T-helper 2 cell (primary cell): ENCODE measurements around the gene SFSWAP.

ENCODE experiments used
- DNase-seq, 5 experiments: peaks; one replicate each; pipeline versions ENCODE4 v3.0.0 to v3.0.0-alpha.2; 2012 to 2022

SFSWAP gene

DNA sequence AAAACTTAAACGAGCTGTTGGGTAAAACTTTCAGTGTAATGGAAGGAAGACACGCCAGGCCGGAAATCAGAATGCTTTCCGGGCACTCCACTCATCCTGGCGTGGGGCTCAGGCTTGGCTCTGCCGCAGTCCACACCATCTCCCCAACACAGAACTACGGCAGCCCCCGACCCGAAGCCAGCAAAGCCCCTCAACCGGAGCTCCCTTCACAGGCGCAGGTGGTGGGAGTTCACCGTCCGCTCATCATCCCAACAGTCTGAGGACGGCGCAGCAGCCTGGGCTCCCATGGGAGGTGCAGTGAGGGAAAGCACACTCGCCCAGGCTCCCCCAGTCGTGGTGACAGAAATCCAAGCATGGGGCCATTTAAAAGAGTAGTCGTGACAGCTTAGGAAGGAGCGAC is 106.4 kb downstream of the SFSWAP start:
- DNase-seq: no peak

DNA sequence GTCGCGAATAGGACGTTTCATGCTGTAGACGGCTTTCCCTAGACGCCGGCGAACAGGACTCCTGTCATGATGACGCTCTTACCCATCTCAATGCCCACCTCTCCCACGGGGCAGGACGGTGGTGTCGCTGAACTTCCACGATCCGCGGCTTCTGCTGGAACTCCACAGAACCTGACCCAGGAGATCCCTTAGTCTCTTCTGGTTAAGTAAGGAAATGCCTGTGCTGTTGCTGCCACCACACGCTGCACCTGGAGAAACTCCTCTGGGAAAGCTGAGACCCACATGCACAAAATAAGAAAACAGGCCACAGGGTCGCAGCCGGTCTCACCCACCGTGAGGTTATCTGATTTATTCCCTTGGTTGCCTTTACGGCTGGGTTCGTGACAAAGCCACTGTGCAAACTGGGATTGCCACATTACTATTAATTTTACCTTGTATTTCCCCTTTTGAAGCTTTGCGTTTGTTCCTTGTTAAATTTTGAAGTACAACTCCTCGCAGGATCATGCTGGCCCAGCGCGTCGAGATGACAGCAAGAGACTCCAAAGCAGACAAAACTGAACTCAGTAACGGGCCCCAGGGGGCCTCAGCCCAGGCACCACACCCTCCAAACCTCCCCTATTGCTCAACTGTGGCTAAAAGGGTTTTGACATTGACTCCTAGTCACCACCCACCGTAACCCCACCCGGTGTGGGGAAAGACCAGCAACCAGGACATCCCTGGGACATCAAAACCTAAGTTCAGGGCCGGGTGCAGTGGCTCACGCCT is 108.1 kb downstream of the SFSWAP start:
- no peak for DNase-seq

DNA sequence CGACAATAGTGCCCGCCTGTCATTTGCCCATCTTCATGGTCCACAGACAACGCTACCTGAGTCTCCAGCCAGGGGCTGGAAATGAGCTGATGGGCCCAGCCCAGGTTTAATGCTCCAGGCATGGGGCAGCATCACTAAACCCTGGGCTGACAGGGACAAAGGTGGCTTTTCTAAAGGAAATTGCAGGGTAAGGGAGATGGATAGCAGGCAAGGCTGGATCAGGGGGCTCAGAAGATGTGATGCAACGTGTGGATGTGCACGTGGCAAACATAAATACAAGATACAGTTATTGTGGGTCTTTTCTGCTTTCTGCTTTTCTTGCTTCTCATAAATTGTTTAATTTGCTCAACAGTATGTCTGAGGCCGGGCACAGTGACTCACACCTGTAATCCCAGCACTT is 113.6 kb downstream of the SFSWAP start:
- DNase-seq: no peak

DNA sequence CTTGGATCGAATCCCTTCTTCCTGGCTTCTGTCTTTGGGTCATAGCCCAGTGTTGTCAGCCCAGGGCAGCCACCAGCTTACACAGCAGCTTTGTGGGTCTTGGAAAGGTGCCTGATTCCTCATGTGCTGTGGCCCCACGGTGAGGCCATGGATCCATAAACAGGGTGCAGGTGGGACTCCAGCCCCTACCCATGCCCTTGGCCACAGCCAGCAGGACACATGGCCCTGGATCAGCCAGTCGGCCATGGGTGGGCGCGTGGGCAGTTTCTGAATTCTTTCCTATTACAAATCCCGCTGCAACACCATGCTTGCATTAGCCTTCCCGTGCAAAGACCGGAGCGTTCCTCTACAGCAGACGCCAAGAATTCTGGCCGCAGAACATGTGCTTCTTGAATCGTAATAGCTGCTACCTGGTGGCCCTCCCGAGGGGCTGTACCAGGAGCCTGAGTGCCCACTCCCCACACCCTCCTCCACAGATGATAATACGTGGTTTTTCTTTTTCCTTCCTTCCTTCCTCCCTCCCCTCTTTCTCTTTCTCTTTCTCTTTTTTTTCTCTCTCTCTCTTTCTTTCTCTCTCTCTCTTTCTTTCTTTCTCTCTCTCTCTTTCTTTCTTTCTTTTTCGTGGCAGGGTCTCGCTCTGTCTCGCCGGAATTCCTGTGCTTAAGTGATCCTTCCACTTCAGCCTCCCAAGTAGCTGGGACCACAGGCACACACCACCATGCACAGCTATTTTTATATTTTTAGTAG is 114.4 kb downstream of the SFSWAP start:
- no peak for DNase-seq

DNA sequence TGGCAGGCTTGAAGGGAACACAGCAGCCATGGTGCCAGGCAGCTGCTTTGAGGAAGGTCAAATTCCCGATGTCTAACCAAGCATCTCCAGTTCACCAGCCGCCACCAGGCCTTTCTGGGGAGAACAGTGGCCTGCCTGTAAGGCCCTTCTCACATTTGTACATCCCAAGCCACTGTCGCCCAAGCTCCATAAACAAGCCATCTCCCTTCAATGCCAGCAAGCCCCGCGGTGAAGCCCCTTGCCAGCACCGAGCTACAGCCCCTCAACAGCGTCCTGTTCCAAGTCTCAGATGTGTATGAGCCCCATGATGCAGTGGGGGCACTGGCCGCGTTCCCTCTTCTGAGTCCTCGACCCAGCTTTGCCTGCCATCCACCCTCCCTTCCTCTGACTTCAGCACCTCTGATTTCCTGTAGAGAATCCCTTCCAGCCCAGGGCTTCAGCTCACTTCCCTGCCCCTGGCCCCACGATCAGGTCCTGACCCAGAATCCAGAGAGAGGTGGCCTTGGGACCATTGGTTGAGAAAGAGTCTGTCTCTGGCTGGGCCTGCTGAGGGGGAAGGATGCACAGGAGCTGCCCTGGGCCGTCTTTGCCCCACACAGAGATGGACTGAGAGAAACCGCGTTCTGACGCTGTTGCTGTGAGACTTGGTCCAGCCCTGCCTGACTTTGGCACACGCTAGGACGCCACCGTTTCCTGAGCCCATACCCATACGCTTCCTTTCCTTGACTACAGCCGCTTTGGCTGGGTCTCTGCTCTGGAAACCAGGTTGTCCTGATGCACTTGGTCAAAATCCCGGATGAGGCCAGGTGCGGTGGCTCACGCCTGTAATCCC is 115.4 kb downstream of the SFSWAP start:
- DNase-seq: no peak

DNA sequence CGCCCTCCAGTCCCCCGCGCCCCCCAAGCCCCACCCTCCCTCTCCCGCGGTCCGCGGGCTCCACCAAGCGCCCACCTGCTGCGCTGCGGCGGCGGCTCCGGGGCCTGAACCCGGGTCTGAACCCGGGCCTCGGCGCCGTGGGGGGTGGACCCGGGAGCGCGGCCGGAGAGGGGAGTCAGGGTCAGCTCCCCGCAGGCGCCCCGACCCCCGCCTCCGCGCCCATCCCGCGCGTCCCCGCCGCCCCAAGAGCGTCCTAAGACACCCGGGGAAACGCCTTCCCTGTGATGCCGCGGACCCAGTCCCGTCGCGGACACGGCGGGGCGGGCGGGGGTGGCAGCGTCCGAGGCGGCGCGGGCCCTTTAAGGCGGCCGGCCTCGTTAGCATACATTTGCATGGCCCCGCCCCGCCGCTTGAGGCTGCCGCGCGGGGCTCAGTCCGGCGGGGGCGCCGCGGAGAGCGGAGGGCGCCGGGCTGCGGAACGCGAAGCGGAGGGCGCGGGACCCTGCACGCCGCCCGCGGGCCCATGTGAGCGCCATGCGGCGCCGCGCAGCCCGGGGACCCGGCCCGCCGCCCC is 117.2 kb downstream of the SFSWAP start, which contains the start of gene MMP17:
MMP17 (plus strand) TSS at position 433 of the 574 bp plus-strand sequence; CDS start at position 535, 102 bp downstream.
- peak in 1 of 5 experiments; percentile 36 for DNase-seq

DNA sequence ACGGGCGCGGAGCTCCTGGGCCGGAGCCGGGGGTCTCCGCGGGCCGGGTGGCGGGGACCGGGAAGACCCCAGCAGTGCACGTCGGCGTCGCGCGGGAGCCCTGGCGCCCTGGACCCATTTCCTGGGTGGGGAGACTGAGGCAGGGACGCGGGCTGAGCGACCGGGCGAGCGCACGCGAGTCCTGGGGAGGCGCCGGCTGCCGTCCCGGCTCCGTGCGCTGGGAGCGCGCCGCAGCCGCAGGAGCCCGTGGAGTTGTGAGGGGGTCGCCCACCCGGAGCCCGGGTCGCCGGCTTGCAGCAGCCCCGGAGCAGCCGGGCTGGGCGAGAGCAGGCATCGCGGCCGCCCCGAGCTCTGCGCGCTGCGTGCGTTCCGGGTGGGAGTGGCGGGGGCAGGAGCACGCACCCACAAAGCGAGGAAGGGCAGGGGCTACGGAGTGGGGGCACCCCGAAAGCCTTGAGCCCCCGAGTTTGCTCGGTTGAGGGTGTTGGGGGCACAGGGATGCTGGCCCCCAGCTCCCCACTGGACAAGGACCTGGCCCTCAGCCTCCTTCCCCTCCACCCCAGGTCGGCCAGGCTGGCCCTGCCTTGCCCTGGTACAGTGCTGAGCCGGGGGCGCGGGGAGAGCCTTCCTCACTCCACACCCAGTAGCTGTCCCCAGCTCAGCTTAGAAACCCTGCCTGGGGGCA is 117.9 kb downstream of the SFSWAP start:
- no peak for DNase-seq

DNA sequence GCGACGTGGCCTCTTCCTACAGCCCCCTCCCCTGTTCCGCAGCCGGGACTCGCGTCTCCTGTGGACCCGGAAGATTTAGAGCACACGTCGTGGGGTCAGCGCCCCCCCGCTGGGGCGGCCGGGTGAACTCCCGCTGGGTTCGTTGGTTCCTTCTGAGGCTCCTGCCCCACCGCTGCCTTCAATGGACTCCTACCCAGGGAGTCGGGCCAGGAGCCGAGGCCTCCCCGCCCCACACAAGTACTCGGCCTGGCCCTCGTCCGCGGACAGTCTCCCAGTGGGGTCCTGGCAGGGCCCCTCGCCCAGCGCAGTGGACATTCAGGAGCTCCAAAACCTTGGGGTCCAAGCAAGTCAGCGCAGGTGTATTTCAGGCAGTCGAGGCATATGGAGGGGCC is 118.5 kb downstream of the SFSWAP start:
- no peak for DNase-seq

DNA sequence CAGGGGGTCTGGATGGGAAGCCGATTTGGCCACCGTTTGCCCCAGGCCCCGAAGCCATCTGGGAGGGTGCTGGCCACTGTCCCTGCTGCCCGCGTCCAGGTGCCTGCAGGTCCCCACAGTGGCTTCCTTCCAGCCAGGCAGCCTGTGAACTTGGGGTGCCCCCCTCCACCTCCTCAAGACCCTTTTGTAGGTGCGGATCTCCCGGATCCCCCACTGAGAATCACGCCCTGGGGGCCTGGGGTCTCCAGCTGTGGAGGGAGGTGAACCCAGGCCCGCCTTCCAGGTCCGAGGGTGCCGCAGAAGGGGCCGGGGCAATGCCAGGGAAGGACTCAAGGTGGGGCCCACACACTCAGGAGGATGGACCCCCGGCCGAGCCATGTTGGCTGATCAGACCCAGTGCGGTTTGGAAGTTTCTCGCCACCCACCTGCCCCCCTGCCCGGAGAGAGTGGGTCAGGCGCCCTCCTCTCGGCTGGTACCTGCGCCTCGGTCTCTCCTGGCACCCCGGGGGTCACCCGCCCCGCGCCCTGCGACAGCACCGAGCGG is 119.0 kb downstream of the SFSWAP start:
- DNase-seq: no peak

DNA sequence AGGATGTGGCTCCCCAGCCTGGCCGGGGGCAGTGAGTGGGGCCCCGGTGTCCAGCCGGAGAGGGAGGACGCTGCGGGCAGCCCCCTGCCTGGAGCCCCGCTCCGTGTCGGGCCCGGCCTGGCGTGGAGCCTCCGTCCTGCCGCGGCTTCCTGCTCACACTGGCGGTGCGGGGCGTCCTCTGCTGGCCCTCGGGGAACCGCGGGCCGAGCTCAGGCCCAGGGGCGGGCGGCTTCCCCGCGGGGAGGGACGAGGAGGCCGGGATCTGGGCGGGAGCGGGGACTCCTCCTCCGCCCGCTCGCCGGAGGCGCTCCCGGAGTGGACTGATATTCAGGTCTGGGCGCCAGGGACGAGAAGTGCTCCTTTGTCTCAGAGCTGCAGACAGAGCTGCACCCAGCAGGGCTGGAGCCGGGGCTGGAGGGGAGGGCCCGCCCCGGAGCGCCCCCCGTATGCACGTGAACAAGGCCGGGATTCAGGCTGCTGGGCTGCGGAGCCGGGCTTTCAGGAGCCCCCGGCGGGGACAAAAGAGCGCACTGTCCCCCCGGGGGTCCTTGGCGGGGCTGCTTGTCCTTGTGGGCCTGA is 119.5 kb downstream of the SFSWAP start:
- peak in 1 of 5 experiments; percentile 33 for DNase-seq

DNA sequence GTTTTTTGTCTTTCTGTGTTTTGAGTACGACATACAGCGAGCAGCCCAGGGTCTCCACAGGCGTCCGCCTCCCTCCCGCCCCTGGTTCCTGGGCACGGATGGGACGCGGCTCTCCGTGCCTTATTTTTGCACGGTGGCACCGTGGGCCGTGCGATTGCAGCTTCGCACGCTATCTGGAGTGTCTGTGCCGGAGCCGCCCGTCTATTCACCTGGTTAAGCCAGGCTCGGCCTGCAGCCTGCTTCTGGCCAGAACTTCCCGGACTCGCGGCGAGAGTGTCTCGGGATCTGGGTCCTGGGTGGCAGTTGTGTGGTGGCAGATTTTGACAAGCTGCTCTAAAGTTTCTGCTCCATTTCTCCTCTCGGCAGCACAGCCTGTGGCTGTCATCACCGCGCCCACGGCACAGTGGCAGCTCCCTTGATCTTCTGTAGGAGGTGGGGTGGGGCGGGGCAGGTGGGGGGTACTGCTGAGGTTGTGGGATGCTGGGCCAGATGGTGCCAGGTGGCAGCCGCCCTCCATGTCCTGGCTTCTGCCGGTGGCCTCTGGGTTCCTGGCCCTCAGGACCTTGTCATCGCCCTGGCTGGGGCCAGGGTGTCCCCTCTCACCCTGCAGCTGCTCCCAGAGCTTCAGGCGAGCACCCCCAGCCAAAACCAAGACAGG is 120.2 kb downstream of the SFSWAP start:
- no peak for DNase-seq

DNA sequence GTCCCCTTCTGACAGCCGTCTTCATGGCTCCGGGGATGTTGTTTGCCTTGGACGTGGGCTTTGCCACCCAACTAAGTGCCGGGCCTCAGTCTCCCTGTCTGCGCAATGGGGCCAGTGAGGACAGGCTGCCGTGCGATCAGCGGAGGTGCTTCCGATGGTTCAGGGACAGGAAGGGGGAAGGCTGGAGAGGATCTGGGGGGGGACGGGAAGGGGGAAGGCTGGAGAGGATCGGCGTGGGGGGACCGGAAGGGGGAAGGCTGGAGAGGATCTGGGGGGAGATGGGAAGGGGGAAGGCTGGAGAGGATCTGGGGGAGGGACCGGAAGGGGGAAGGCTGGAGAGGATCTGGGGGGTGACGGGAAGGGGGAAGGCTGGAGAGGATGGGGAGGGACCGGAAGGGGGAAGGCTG is 120.7 kb downstream of the SFSWAP start:
- DNase-seq: no peak

DNA sequence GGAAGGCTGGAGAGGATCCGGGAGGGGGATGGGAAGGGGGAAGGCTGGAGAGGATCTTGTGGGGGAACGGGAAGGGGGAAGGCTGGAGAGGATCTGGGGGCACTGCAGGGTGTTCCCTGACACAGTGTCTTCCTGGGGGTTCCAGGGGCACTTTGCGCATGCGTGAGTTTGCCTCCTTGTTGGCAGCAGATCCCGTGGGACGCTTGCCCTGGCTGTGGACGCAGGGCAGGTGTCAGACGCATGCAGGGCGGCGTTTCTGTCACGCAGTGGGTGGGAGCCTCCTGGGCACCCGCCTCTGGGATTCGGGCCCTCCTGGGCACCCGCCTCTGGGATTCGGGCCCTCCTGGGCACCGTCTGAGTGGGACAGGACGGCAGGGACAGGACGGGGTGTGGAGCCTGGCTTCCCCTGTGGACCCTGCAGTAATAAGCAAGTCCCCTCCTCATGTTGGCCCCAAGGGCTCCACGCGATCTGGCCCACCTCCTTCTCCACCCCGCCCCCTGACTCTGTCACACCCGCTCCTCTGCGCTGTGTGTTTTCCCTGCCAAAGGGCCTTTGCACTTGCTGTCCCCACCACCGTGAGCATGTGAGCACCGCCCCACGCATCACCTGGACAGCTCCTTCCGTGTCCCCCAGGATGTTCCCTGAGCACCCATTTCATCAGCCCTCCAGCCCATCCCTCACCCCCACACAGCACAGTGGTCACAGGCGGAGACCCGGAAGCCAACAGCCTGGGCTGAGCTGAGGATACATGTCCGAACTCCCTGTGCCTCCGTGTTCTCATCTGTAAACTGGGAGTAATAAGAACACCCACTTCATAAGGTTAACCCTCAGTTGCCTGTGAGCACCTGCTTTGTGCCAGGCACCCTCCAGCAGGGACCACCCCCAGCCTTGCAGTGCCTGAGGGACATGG is 121.7 kb downstream of the SFSWAP start:
- no peak for DNase-seq

DNA sequence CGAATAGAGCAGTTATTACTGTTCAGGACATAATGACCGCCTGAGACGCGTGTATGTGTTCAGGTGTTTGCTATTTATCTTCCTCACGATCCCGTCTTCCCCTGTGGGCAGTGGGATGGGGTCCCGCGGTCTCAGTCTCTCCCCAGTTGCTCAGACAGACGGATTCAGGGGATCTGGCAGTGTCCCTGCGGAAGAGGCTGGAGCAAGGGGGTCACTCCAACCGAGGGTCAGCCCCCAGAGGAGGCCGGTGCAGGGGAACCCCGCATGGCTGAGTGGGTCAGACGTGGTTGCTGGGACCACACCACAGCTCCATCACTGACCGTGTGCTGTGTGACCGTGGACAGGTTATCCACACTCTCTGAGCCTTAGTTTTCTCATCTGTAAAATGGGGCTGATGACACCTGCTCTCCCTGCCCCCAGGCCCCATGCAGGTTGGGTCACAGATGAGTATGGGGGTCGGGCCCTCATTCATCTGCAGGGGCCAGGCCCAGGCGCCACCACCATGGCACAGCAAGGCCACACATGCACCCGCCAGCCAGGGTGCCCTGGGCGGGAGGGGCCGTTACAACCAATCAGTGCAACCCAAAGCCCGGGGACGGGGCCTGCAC is 122.5 kb downstream of the SFSWAP start:
- DNase-seq: no peak

DNA sequence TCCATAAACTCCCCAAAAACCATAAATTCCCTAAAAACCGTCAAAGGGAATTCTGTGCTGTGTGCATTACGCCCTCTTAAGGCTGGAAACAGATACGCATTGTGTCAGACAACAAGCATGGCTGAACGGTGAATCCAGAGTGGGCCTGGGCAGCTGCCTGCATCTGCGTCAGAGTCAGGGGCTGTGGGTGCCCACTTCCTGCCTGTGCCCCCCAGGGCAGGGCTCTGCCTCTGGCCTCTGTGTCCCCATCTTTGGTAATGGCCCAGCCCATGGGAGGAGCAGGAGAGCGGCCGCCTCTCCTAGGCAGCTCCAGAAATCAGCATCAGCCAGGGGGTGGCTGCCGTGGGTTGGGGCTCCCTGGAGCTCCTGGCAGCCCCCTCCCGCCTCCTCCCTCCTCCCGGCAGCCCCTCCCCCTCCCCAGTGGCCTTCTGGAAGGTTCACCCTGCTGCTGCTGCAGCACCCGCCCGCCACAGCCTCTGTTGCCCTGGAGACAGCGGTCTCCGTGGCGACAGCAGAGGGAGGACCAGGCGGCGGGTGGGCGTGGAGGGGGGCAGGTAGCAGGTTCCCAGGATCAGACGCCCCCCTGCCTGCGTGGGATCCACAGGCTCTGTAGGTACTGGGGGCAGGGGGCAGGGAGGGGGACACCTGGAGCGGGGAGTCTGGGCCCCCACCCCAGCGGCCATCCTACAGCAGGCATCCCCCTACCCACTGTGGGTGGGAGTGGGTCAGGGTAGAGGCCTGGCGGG is 123.2 kb downstream of the SFSWAP start:
- DNase-seq: no peak

DNA sequence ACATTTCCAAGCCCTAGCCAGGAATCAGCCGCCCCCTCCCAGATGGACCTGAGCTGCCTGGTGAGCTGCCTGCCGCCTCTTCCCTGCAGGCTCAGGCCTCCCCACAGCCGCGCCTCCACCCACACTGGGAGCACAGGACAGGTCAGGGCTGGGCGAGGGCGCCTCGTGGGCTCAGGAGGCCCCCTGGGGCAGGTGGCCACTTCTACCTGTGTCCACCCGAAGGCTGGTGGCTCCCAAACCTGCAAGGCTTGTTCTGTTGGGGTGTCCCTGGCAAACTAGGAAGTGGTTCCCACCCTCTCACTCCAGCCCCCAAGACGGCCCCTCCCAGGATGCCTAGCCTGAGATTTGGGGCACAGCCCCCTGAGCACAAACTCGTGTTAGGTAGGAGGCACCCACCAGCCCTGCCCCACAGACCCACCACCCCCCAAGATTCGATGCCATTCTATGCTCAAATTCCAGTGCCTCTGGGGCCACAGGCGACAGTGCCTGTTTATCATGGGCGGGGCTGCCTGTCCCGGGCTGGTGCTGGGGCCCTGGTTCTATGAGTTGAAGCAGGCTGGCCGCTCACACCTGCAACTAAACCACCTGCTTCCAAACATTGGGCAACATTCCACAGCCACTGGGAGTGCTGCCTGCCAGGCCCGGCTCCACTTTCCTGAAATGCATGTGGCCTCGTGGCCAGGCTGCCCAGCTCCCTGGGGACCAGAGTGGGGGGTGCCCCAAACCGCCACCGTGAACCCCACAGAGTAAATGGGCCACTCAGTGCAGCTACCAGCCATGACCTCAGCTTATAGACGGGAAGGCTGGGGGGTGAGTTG is 124.1 kb downstream of the SFSWAP start:
- DNase-seq: no peak

DNA sequence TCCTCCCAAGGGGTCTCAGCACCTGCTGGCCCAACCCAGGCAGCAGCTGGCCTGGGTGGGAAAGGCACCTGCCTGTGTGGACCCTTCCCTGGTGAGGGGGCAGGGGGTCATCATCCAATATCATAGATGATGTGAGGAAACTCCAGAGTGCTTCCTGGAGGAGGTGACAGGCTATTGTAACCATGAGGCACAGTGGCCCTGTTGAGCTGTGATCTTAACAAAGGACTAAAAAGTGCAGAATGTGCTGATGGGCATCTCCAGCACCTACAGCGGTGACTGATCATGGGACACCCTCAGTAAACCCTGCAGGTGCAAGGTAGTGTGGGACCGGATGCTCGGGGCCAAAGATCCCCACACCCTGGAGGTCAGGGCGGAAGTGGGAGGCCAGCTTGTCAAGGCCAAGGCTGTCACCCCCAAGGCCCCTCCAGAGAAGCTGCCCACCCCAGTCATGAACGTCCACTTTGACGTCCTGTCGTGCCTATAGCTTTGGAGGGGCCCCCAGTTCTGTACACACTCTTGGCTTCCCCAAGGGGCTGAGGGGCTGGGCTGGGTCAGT is 124.8 kb downstream of the SFSWAP start:
- no peak for DNase-seq
